Peyer's patch (tissue), 4 donors: ENCODE data around the gene DLGAP5. TPM values are rescaled to one million over a fixed set of nuclear protein-coding genes. Genes with fewer than 3 reads are reported as not detected.

Source experiments
- DNase-seq, 3 donors: peaks; one replicate each; pipeline ENCODE4 v3.0.0-alpha.2; 2017 to 2019
- H3K27ac ChIP-seq, 4 donors: fragments of 200-600 bp; sonication (generic); one replicate each; pipeline ENCODE4 v1.5.1; 2016 to 2019
- H3K27me3 ChIP-seq, 2 donors: fragments of 200-600 bp; sonication (generic); one replicate each; pipeline ENCODE4 v1.5.1; 2019
- H3K36me3 ChIP-seq, 3 donors: fragments of 200-600 bp; sonication (generic); one replicate each; pipeline ENCODE4 v1.5.1; 2016 to 2019
- H3K4me1 ChIP-seq, 4 donors: fragments of 200-600 bp; sonication (generic); one replicate each; pipeline ENCODE4 v1.5.1; 2016 to 2019
- H3K4me3 ChIP-seq, 4 donors: fragments of 200-600 bp; sonication (generic); 1 replicate in 3 of 4; 2 replicates in 1 of 4; pipeline ENCODE4 v1.5.1; 2016 to 2019; ENCODE audit warnings: mild to moderate bottlenecking in 1 of 4
- H3K9me3 ChIP-seq, 4 donors: fragments of 200-600 bp; sonication (generic); one replicate each; pipeline ENCODE4 v1.5.1; 2016 to 2019; ENCODE audit warnings: mild to moderate bottlenecking in 1 of 4
- POLR2A ChIP-seq, 2 donors: fragments of 450-650 bp; IDR thresholded peaks; one replicate each; pipeline ENCODE4 v1.5.1; 2017; ENCODE audit warnings: antibody characterized with exemption in 2 of 2, mild to moderate bottlenecking in 2 of 2, moderate library complexity in 2 of 2
- total RNA-seq, 4 donors: library from RNA; depleted of rRNA; stranded (reverse); fragments of >200 nt; gene quantifications; one replicate each; pipeline ENCODE4 v1.1.0, GENCODE V29; 2016
- TF ChIP-seq, protein P1 (sequence below), 6 experiments: fragments of 450-650 bp in 4 of 6; fragments of 200-600 bp in 2 of 6; sonication (generic) in 1 of 6; IDR thresholded peaks; one replicate each; pipeline ENCODE4 v1.5.1; 2017 to 2019; ENCODE audit warnings: antibody characterized with exemption in 6 of 6, mild to moderate bottlenecking in 3 of 6, moderate library complexity in 1 of 6

The DLGAP5 gene, protein sequence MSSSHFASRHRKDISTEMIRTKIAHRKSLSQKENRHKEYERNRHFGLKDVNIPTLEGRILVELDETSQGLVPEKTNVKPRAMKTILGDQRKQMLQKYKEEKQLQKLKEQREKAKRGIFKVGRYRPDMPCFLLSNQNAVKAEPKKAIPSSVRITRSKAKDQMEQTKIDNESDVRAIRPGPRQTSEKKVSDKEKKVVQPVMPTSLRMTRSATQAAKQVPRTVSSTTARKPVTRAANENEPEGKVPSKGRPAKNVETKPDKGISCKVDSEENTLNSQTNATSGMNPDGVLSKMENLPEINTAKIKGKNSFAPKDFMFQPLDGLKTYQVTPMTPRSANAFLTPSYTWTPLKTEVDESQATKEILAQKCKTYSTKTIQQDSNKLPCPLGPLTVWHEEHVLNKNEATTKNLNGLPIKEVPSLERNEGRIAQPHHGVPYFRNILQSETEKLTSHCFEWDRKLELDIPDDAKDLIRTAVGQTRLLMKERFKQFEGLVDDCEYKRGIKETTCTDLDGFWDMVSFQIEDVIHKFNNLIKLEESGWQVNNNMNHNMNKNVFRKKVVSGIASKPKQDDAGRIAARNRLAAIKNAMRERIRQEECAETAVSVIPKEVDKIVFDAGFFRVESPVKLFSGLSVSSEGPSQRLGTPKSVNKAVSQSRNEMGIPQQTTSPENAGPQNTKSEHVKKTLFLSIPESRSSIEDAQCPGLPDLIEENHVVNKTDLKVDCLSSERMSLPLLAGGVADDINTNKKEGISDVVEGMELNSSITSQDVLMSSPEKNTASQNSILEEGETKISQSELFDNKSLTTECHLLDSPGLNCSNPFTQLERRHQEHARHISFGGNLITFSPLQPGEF
- total RNA-seq = 1 to 10 TPM; 2.1 to 9.9 (median 4.4) TPM

- Histone ChIP-seq H3K27me3 (no peaks in the 10 kb centered on the region), H3K27ac (peak within 1 kb of the TSS in 2 of 4 donors; percentile 48 to 60), H3K4me3 (peak within 1 kb of the TSS; percentile 40 to 61 (median 50)), H3K9me3 (no peaks in the 10 kb centered on the region), H3K36me3 (no peaks in the 10 kb centered on the region), H3K4me1 (peaks cover 0 to 7% (median 2%) of the 10 kb centered on the region in 4 donors)
- peak; percentile 88 to 97 (median 94) for DNase-seq
- peak; percentile 30 to 57 for TF ChIP-seq POLR2A (IDR thresholded peaks at IDR 0.05)
- TF ChIP-seq, protein P1, sequence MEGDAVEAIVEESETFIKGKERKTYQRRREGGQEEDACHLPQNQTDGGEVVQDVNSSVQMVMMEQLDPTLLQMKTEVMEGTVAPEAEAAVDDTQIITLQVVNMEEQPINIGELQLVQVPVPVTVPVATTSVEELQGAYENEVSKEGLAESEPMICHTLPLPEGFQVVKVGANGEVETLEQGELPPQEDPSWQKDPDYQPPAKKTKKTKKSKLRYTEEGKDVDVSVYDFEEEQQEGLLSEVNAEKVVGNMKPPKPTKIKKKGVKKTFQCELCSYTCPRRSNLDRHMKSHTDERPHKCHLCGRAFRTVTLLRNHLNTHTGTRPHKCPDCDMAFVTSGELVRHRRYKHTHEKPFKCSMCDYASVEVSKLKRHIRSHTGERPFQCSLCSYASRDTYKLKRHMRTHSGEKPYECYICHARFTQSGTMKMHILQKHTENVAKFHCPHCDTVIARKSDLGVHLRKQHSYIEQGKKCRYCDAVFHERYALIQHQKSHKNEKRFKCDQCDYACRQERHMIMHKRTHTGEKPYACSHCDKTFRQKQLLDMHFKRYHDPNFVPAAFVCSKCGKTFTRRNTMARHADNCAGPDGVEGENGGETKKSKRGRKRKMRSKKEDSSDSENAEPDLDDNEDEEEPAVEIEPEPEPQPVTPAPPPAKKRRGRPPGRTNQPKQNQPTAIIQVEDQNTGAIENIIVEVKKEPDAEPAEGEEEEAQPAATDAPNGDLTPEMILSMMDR (IDR thresholded peaks at IDR 0.05) = no peak
Measured at GRCh38 chr14:55191203-55192053, at the start of gene DLGAP5. Gene DLGAP5, minus strand, starts transcription at chr14:55191585. Its CDS starts 2,406 bp downstream, at chr14:55189179.

GRCh38 chr14:55240526-55241178, 49.3 kb upstream of the DLGAP5 start:
- no peak for TF ChIP-seq POLR2A (IDR thresholded peaks at IDR 0.05)
- TF ChIP-seq, protein P1 (IDR thresholded peaks at IDR 0.05) = no peak
- Histone ChIP-seq H3K27me3 (no peaks in the 10 kb centered on the region), H3K4me3 (no peak overlapping the region), H3K4me1 (no peaks in the 10 kb centered on the region), H3K9me3 (no peaks in the 10 kb centered on the region), H3K27ac (no peak overlapping the region), H3K36me3 (no peaks in the 10 kb centered on the region)
- no peak for DNase-seq

GRCh38 chr14:55239320-55239719, 47.9 kb upstream of the DLGAP5 start:
- Histone ChIP-seq H3K4me1 (no peaks in the 10 kb centered on the region), H3K4me3 (no peak overlapping the region), H3K36me3 (no peaks in the 10 kb centered on the region), H3K27ac (no peak overlapping the region), H3K27me3 (no peaks in the 10 kb centered on the region), H3K9me3 (no peaks in the 10 kb centered on the region)
- no peak for DNase-seq
- TF ChIP-seq POLR2A (IDR thresholded peaks at IDR 0.05) = no peak
- TF ChIP-seq, protein P1 (IDR thresholded peaks at IDR 0.05) = no peak

- no peaks in the 10 kb centered on the region for H3K4me1 ChIP-seq
- no peak overlapping the region for H3K27ac ChIP-seq
- no peak overlapping the region for H3K4me3 ChIP-seq
- H3K36me3 ChIP-seq = no peaks in the 10 kb centered on the region
- H3K9me3 ChIP-seq = no peaks in the 10 kb centered on the region
- no peak for TF ChIP-seq POLR2A (IDR thresholded peaks at IDR 0.05)
- TF ChIP-seq, protein P1 (IDR thresholded peaks at IDR 0.05) = no peak
- DNase-seq = no peak
- no peaks in the 10 kb centered on the region for H3K27me3 ChIP-seq
Measured at GRCh38 chr14:55238019-55238680, 46.8 kb upstream of the DLGAP5 start.
